Mesendoderm (in vitro differentiated cells): ENCODE results near the gene MACROH2A1.

Experiments used
- DNase-seq: peaks from one replicate; pipeline ENCODE4 v3.0.0; 2013
- H2AK5ac ChIP-seq: 2 replicates; pipeline ENCODE4 v1.6.1; 2013; ENCODE audit warnings: low read length, inconsistent platforms
- H2BK120ac ChIP-seq: 2 replicates; pipeline ENCODE4 v1.6.1; 2013; ENCODE audit warnings: low read depth, mild to moderate bottlenecking, low read length, moderate library complexity, mixed read lengths
- H2BK15ac ChIP-seq: replicated peaks from 2 replicates; pipeline ENCODE4 v1.6.1; 2013; ENCODE audit warnings: low read depth, mild to moderate bottlenecking, moderate library complexity
- H2BK5ac ChIP-seq: 2 replicates; pipeline ENCODE4 v1.6.1; 2013; ENCODE audit warnings: low read length, inconsistent platforms
- H3K18ac ChIP-seq: 2 replicates; pipeline ENCODE4 v1.6.1; 2013; ENCODE audit warnings: mild to moderate bottlenecking, low read length, mixed read lengths
- H3K23ac ChIP-seq: one replicate; pipeline ENCODE4 v1.6.1; 2013; ENCODE audit warnings: low read length
- H3K27ac ChIP-seq: 2 replicates; pipeline ENCODE4 v1.5.1; 2013; ENCODE audit warnings: low read depth, mild to moderate bottlenecking, inconsistent platforms, low read length, moderate library complexity
- H3K27me3 ChIP-seq: 2 replicates; pipeline ENCODE4 v1.6.1; 2013; ENCODE audit warnings: low read length, control low read depth, mild to moderate bottlenecking, inconsistent platforms; ENCODE audit not compliant: insufficient read depth, poor library complexity
- H3K36me3 ChIP-seq: 2 replicates; pipeline ENCODE4 v1.6.1; 2013; ENCODE audit warnings: low read length, inconsistent platforms; ENCODE audit not compliant: control insufficient read depth, insufficient read depth
- H3K4ac ChIP-seq: one replicate; pipeline ENCODE4 v1.6.1; 2013; ENCODE audit warnings: low read depth, mild to moderate bottlenecking, low read length, moderate library complexity
- H3K4me1 ChIP-seq: 2 replicates; pipeline ENCODE4 v1.6.1; 2013; ENCODE audit warnings: low read depth, low read length, inconsistent platforms; ENCODE audit not compliant: control insufficient read depth
- H3K4me2 ChIP-seq: 2 replicates; pipeline ENCODE4 v1.6.1; 2013; ENCODE audit warnings: low read length
- H3K4me3 ChIP-seq: 2 replicates; pipeline ENCODE4 v1.5.1; 2013; ENCODE audit warnings: mild to moderate bottlenecking, low read length
- H3K56ac ChIP-seq: one replicate; pipeline ENCODE4 v1.6.1; 2013; ENCODE audit warnings: low read length
- H3K79me1 ChIP-seq: 2 replicates; pipeline ENCODE4 v1.6.1; 2013; ENCODE audit warnings: low read length, inconsistent platforms
- H3K79me2 ChIP-seq: 2 replicates; pipeline ENCODE4 v1.6.1; 2013; ENCODE audit warnings: mild to moderate bottlenecking, low read length; ENCODE audit not compliant: control insufficient read depth, insufficient read depth
- H3K9ac ChIP-seq: 2 replicates; pipeline ENCODE4 v1.6.1; 2013; ENCODE audit warnings: low read length, inconsistent platforms
- H4K5ac ChIP-seq: one replicate; pipeline ENCODE4 v1.6.1; 2013; ENCODE audit warnings: low read length
- H4K8ac ChIP-seq: one replicate; pipeline ENCODE4 v1.6.1; 2013; ENCODE audit warnings: low read depth, mild to moderate bottlenecking, control low read depth, low read length, moderate library complexity
- WGBS: extraction: QIAGEN DNeasy Blood & Tissue Kit; methylation state at CpG from one replicate; pipeline ENCODE4 v1.1.7; 2013; ENCODE audit warnings: low lambda C conversion rate, missing lambda C conversion rate; ENCODE audit not compliant: insufficient coverage; ENCODE audit errors: extremely low coverage; 5-methylcytosine and 5-hydroxymethylcytosine counted together

Gene MACROH2A1

DNA sequence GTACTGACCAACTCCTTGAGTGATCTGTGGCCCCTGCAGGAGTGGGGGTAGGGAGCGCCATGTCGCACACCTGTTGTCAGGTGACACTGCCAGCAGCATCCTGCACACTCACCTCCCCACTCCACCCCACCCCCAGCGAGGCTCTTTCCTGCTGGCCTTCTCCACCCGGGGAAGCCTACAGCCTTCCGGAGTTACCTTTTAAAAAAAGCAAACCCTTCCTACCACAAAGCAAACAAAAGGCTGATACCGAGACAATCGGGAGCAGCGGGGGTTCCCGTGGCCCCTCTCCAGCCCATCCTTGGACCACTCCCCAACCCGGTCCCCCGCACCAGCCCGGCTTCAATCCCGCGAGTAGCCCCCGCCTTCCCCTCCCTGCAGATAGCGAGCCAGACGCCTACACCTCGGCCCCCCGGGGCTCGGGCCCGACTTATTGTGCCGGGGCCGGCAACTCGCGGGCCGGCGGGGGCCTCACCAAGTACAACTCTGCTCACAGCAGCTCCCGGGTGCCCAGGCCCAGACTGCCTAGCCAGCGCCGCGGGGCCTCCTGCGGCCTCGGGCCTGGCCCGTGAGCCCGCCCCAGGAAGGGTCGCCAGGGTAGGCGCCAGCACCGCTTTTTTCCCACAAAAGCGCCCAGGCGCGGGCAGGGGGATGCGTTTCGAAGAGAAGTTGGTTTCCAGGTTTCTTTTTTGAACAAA lies 724 bp downstream of the MACROH2A1 start:
- Histone ChIP-seq H4K8ac (peak overlapping the region; percentile 90), H2AK5ac (no peak overlapping the region), H3K18ac (peak overlapping the region; percentile 78), H3K4me1 (peaks cover 16% of the 10 kb centered on the region), H3K23ac (no peak overlapping the region), H4K5ac (no peak overlapping the region), H2BK120ac (peak overlapping the region; percentile 66), H3K56ac (peak overlapping the region; percentile 95), H2BK15ac (no peak overlapping the region), H3K9ac (peak overlapping the region; percentile 86), H3K4me2 (peak overlapping the region; percentile 71), H3K36me3 (no peaks in the 10 kb centered on the region), H3K27ac (peak overlapping the region; percentile 98), H3K4me3 (peak overlapping the region; percentile 69), H3K27me3 (peaks cover 2% of the 10 kb centered on the region), H2BK5ac (no peak overlapping the region), H3K79me1 (peaks cover 16% of the 10 kb centered on the region), H3K4ac (peak overlapping the region; percentile 99), H3K79me2 (peaks cover 40% of the 10 kb centered on the region)
- DNase-seq, result peak; percentile 90
- no CpG with 5 or more reads among the region's 43 CpGs for WGBS

DNA sequence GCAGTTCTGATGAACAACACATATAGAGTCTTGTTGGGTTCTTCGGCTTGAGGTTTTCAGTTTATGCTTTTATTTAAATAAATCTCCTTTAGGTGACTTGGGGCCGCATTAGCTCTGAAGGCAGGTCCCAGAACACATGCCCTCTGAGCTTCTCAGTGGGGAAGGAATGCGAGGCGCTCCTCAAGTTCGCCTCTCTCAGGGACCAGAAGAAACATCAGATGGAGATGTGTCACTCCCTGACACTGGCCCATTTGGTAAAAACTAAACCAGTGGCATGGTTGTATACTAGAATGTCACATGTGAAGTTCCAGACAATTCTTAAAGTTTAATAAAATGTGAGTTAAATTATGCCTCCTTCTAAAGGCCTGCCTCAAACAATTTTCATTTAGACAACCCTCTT lies 1.9 kb downstream of the MACROH2A1 start:
- no CpG with 5 or more reads among the region's 5 CpGs for WGBS
- Histone ChIP-seq H3K27ac (no peak overlapping the region), H3K27me3 (peaks cover 1% of the 10 kb centered on the region), H3K4me2 (no peak overlapping the region), H3K9ac (no peak overlapping the region), H4K5ac (no peak overlapping the region), H3K18ac (no peak overlapping the region), H3K4me1 (peaks cover 16% of the 10 kb centered on the region), H2AK5ac (no peak overlapping the region), H3K4ac (no peak overlapping the region), H2BK15ac (no peak overlapping the region), H3K79me2 (peaks cover 52% of the 10 kb centered on the region), H3K79me1 (peaks cover 24% of the 10 kb centered on the region), H4K8ac (no peak overlapping the region), H3K23ac (no peak overlapping the region), H2BK5ac (no peak overlapping the region), H2BK120ac (no peak overlapping the region), H3K4me3 (no peak overlapping the region), H3K56ac (peak overlapping the region; percentile 19), H3K36me3 (no peaks in the 10 kb centered on the region)
- DNase-seq, result no peak

DNA sequence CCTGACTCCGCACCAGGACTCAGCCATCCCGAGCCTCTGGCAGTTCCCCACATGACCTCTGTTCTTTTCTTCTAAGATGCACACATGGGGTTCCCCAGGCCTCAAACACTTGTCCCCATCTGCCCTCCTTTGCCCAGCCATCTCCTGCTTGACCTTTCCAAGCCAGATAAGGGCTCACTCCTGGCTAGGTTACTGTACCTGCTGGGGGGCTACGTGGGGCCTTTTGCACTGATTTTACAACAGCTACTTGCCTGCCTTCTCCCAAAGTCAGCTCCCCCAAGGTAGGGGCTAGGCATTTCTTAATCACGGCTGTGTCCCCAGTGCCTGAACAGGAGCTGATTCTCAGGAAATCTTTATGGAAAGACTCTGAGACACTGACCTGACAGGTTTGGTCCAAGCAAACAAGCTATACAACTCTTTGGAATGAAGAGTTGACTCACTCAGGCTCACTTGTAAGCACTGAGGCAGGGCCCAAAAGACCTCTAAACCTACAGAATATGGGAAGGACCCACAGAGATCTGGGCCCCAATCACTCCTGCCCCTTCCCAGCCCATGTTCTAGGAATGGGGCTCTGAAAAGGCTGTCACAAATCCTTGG lies 2.5 kb downstream of the MACROH2A1 start:
- Histone ChIP-seq H3K36me3 (no peaks in the 10 kb centered on the region), H3K79me1 (peaks cover 29% of the 10 kb centered on the region), H2BK5ac (no peak overlapping the region), H3K4ac (no peak overlapping the region), H3K56ac (peak overlapping the region; percentile 51), H4K5ac (no peak overlapping the region), H4K8ac (no peak overlapping the region), H3K4me3 (no peak overlapping the region), H2BK120ac (no peak overlapping the region), H2AK5ac (no peak overlapping the region), H2BK15ac (no peak overlapping the region), H3K27ac (no peak overlapping the region), H3K4me2 (no peak overlapping the region), H3K23ac (no peak overlapping the region), H3K18ac (no peak overlapping the region), H3K9ac (peak overlapping the region; percentile 8), H3K27me3 (no peaks in the 10 kb centered on the region), H3K4me1 (peaks cover 16% of the 10 kb centered on the region), H3K79me2 (peaks cover 57% of the 10 kb centered on the region)
- no peak for DNase-seq
- no CpG with 5 or more reads among the region's 4 CpGs for WGBS

DNA sequence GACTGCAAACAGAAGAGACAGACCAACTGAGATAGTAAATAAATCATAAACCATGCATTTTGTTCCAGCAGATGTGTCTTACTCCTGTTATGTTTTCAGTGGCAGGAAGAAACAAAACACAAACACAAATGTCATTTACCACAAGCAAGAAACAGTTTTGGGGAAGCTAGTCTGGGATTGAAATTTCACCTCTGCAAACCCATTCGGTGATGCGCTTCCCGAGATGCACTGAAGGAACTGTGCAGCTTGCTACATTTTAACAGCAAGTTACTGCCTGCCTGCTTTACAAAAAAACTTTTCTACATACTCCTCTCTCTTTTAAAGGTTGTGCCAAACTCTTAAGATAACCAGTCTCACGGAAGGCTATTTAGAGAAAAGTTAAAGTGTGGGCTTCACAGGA lies 3.2 kb downstream of the MACROH2A1 start:
- H3K36me3 ChIP-seq, result no peaks in the 10 kb centered on the region

DNA sequence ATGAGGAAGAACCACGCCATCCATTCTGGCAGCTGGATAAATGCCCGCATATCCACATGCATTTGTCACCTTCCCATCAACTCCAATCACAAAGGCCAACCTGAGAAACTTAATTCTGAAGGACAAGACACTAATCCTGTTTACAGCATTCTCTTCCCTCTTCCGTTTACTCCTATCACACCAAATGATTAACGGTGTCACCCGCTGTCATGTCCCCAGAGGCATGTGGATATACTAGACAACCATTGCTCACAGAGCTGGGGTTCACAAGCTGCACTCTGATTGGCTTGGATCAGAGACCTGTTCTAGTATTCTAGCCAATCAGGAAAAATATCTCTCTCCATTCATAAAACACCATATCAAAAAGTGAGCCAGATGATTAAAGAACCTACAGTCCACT lies 3.6 kb downstream of the MACROH2A1 start:
- peaks cover 13% of the 10 kb centered on the region for H3K4me1 ChIP-seq
- no peaks in the 10 kb centered on the region for H3K36me3 ChIP-seq
- H3K79me1 ChIP-seq, result peaks cover 29% of the 10 kb centered on the region
- H2BK15ac ChIP-seq, result no peak overlapping the region
- H3K56ac ChIP-seq, result no peak overlapping the region
- peaks cover 63% of the 10 kb centered on the region for H3K79me2 ChIP-seq
- no peak overlapping the region for H2AK5ac ChIP-seq
- H3K18ac ChIP-seq, result no peak overlapping the region
- no peak overlapping the region for H4K5ac ChIP-seq
- H3K4me3 ChIP-seq, result no peak overlapping the region
- H3K4ac ChIP-seq, result no peak overlapping the region
- H2BK5ac ChIP-seq, result no peak overlapping the region
- WGBS, result no CpG with 5 or more reads among the region's 5 CpGs
- DNase-seq, result peak; percentile 76
- H3K27me3 ChIP-seq, result no peaks in the 10 kb centered on the region
- H2BK120ac ChIP-seq, result no peak overlapping the region
- H3K23ac ChIP-seq, result no peak overlapping the region
- H3K4me2 ChIP-seq, result no peak overlapping the region
- no peak overlapping the region for H3K27ac ChIP-seq
- no peak overlapping the region for H4K8ac ChIP-seq
- no peak overlapping the region for H3K9ac ChIP-seq

More for the DNA sequence above, 3.2 kb downstream of the MACROH2A1 start:
- H3K79me2 ChIP-seq, result peaks cover 60% of the 10 kb centered on the region
- H3K4ac ChIP-seq, result no peak overlapping the region
- no peak overlapping the region for H2AK5ac ChIP-seq
- no peak overlapping the region for H2BK15ac ChIP-seq
- no peak overlapping the region for H2BK5ac ChIP-seq
- peak overlapping the region; percentile 51 for H3K56ac ChIP-seq
- H3K27me3 ChIP-seq, result no peaks in the 10 kb centered on the region
- H4K5ac ChIP-seq, result no peak overlapping the region
- H3K79me1 ChIP-seq, result peaks cover 29% of the 10 kb centered on the region
- no peak overlapping the region for H3K18ac ChIP-seq
- H3K9ac ChIP-seq, result no peak overlapping the region
- peak overlapping the region; percentile 24 for H3K27ac ChIP-seq
- no peak overlapping the region for H3K23ac ChIP-seq
- no peak overlapping the region for H3K4me3 ChIP-seq
- DNase-seq, result no peak
- H3K4me2 ChIP-seq, result no peak overlapping the region
- no CpG with 5 or more reads among the region's 4 CpGs for WGBS
- H3K4me1 ChIP-seq, result peaks cover 16% of the 10 kb centered on the region
- H2BK120ac ChIP-seq, result no peak overlapping the region
- no peak overlapping the region for H4K8ac ChIP-seq
